Myocyte (in vitro differentiated cells): ENCODE data around the gene C13orf42. TPM values are rescaled to one million over a fixed set of nuclear protein-coding genes. Genes with fewer than 3 reads are reported as not detected.
A peak's percentile ranks its signal among the peaks of the same experiment; 100 is the strongest.

ENCODE experiments used
- DNase-seq: peaks from one replicate; pipeline ENCODE4 v3.0.0-alpha.2; 2012; ENCODE audit warnings: low read depth
- polyA plus RNA-seq: library from polyadenylated mRNA; unstranded; fragments of >200 nt; gene quantifications from one replicate; pipeline ENCODE4 v1.2.1, GENCODE V29; 2012; ENCODE audit warnings: missing spikeins
- total RNA-seq: library from RNA; depleted of rRNA; stranded (reverse); fragments of >200 nt; gene quantifications from 2 replicates; pipeline ENCODE4 v1.2.3, GENCODE V29; 2014

C13orf42 gene
- total RNA-seq, result not detected in 2 replicates
- polyA plus RNA-seq, result not detected

- DNase-seq, result no peak
Measured at GRCh38 chr13:51111174-51111573, at the start of gene C13orf42. C13orf42 (minus strand) TSS chr13:51111274; CDS start chr13:51111209, 65 bp downstream.

- DNase-seq, result no peak
Measured at GRCh38 chr13:51158880-51159518, 47.9 kb upstream of the C13orf42 start.

- DNase-seq, result no peak
Measured at GRCh38 chr13:51158365-51158764, 47.3 kb upstream of the C13orf42 start.

- DNase-seq, result no peak
Measured at GRCh38 chr13:51156648-51157047, 45.6 kb upstream of the C13orf42 start.

GRCh38 chr13:51155776-51156515 is 44.9 kb upstream of the C13orf42 start:
- DNase-seq, result no peak

- DNase-seq, result no peak
Measured at GRCh38 chr13:51155161-51155560, 44.1 kb upstream of the C13orf42 start.

- DNase-seq, result peak; percentile 32
Measured at GRCh38 chr13:51154029-51154555, 43.0 kb upstream of the C13orf42 start.

- no peak for DNase-seq
Measured at GRCh38 chr13:51153527-51153926, 42.5 kb upstream of the C13orf42 start.

GRCh38 chr13:51152701-51153100 is 41.6 kb upstream of the C13orf42 start:
- peak; percentile 61 for DNase-seq

- DNase-seq, result no peak
Measured at GRCh38 chr13:51151463-51151862, 40.4 kb upstream of the C13orf42 start.

- peak; percentile 76 for DNase-seq
Measured at GRCh38 chr13:51148952-51149573, 38.0 kb upstream of the C13orf42 start.

- no peak for DNase-seq
Measured at GRCh38 chr13:51148223-51148951, 37.3 kb upstream of the C13orf42 start.

- no peak for DNase-seq
Measured at GRCh38 chr13:51147732-51148131, 36.7 kb upstream of the C13orf42 start.

GRCh38 chr13:51146667-51147066 is 35.6 kb upstream of the C13orf42 start:
- DNase-seq, result no peak

- no peak for DNase-seq
Measured at GRCh38 chr13:51137250-51137649, 26.2 kb upstream of the C13orf42 start.

- no peak for DNase-seq
Measured at GRCh38 chr13:51136276-51136980, 25.4 kb upstream of the C13orf42 start.

GRCh38 chr13:51134763-51135365 is 23.8 kb upstream of the C13orf42 start:
- DNase-seq, result no peak

GRCh38 chr13:51130348-51130747 is 19.3 kb upstream of the C13orf42 start:
- DNase-seq, result no peak

GRCh38 chr13:51125495-51126226 is 14.6 kb upstream of the C13orf42 start:
- DNase-seq, result peak; percentile 69
